Endothelial cell of umbilical vein (primary cell): ENCODE data around the gene TM9SF2.
"Not testable (repeated sequence)": the region's sequence is repeated elsewhere in the genome, so short reads cannot be mapped to it uniquely, and the experiment has no call there.

Experiments used
- EZH2 ChIP-seq: IDR thresholded peaks from 2 replicates; pipeline ENCODE4 v1.6.1; 2012; ENCODE audit warnings: borderline replicate concordance, low read depth, mild to moderate bottlenecking, moderate library complexity, low read length, inconsistent platforms; ENCODE audit not compliant: severe bottlenecking
- GATA2 ChIP-seq: IDR thresholded peaks from 2 replicates; pipeline ENCODE4 v1.7.0; 2011; ENCODE audit warnings: low read depth, mild to moderate bottlenecking, moderate library complexity, mixed read lengths, low read length; ENCODE audit not compliant: insufficient read length, insufficient read depth
- POLR2A ChIP-seq: IDR thresholded peaks from 2 replicates; pipeline ENCODE4 v1.6.1; 2012; ENCODE audit warnings: low read depth, mild to moderate bottlenecking, control low read depth, low read length
- POLR2AphosphoS5 ChIP-seq: IDR thresholded peaks from 2 replicates; pipeline ENCODE4 v1.6.1; 2012; ENCODE audit warnings: low read depth, mild to moderate bottlenecking, control low read depth, low read length, moderate library complexity; ENCODE audit not compliant: insufficient read depth
- TF ChIP-seq, protein P1 (sequence below), 2 donors: IDR thresholded peaks; 1 replicate in 1 of 2; 2 replicates in 1 of 2; pipeline ENCODE4 v1.5.1; 2011; ENCODE audit warnings: low read length in 2 of 2, mild to moderate bottlenecking in 2 of 2, moderate library complexity in 2 of 2, control low read depth in 1 of 2, inconsistent platforms in 1 of 2, low read depth in 1 of 2; ENCODE audit not compliant: insufficient read depth in 1 of 2; ENCODE audit errors: extremely low read depth in 1 of 2
- TF ChIP-seq, protein P2 (sequence below): IDR thresholded peaks from 2 replicates; pipeline ENCODE4 v1.6.1; 2011; ENCODE audit not compliant: insufficient read depth, insufficient read length

DNA sequence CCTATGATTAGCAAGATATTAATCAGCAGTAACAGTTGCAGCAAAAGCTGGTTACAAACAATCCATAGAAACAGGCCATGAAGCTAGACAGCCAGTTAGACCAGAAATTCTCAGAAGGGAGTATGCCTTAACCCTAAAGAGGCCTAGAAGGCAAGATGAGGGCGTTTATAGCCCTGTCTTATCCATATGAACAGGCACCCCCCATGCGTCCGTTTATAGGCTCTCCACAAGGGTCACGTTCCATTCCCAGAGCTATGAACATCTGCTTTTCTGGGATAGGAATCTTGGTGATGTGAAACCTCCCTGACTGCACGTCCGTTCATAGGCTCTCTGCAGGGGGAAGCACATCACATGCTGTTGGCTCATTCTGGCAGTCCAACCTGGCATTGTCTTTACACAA lies 67.6 kb downstream of the TM9SF2 start:
- TF ChIP-seq, protein P1, sequence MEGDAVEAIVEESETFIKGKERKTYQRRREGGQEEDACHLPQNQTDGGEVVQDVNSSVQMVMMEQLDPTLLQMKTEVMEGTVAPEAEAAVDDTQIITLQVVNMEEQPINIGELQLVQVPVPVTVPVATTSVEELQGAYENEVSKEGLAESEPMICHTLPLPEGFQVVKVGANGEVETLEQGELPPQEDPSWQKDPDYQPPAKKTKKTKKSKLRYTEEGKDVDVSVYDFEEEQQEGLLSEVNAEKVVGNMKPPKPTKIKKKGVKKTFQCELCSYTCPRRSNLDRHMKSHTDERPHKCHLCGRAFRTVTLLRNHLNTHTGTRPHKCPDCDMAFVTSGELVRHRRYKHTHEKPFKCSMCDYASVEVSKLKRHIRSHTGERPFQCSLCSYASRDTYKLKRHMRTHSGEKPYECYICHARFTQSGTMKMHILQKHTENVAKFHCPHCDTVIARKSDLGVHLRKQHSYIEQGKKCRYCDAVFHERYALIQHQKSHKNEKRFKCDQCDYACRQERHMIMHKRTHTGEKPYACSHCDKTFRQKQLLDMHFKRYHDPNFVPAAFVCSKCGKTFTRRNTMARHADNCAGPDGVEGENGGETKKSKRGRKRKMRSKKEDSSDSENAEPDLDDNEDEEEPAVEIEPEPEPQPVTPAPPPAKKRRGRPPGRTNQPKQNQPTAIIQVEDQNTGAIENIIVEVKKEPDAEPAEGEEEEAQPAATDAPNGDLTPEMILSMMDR (IDR thresholded peaks at IDR 0.05; ENCODE audit: extremely low read depth in 1 of 2, insufficient read depth in 1 of 2, low read depth in 1 of 2, low read length in 2 of 2), result not testable (repeated sequence)
- TF ChIP-seq POLR2A, POLR2AphosphoS5, EZH2, GATA2: not testable (repeated sequence)
- TF ChIP-seq, protein P2, sequence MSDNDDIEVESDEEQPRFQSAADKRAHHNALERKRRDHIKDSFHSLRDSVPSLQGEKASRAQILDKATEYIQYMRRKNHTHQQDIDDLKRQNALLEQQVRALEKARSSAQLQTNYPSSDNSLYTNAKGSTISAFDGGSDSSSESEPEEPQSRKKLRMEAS, result not testable (repeated sequence)
